Nephron (organoid): ENCODE data around the gene IL4.

ENCODE experiments used
- H3K27ac Mint-ChIP-seq, 3 experiments: 2 replicates each; pipeline ENCODE4 v1.8.0; 2020; ENCODE audit warnings: mixed read lengths in 3 of 3, mild to moderate bottlenecking in 2 of 3, moderate library complexity in 1 of 3
- H3K27me3 Mint-ChIP-seq: 2 replicates; pipeline ENCODE4 v1.8.0; 2021; ENCODE audit warnings: low read depth, mild to moderate bottlenecking, moderate library complexity, mixed read lengths
- H3K36me3 Mint-ChIP-seq: 2 replicates; pipeline ENCODE4 v1.8.0; 2020; ENCODE audit warnings: low read depth, mixed read lengths
- H3K4me1 Mint-ChIP-seq: 2 replicates; pipeline ENCODE4 v1.8.0; 2020; ENCODE audit warnings: mixed read lengths
- H3K4me3 Mint-ChIP-seq, 3 experiments: 2 replicates each; pipeline ENCODE4 v1.8.0; 2020; ENCODE audit warnings: mild to moderate bottlenecking in 3 of 3, mixed read lengths in 3 of 3, moderate library complexity in 2 of 3
- H3K9me3 Mint-ChIP-seq: 2 replicates; pipeline ENCODE4 v1.8.0; 2020; ENCODE audit warnings: mixed read lengths
- CTCF ChIP-seq, 3 experiments: fragments of 200-600 bp; sonication (generic); IDR thresholded peaks; one replicate each; pipeline ENCODE4 v1.5.0; 2021; ENCODE audit warnings: antibody characterized with exemption in 3 of 3; ENCODE audit not compliant: unreplicated experiment in 3 of 3

IL4 gene

GRCh38 chr5:132637241-132637640 is 36.5 kb upstream of the IL4 start:
- Mint-ChIP-seq H3K4me1 (no peaks in the 10 kb centered on the region), H3K4me3 (no peak overlapping the region), H3K36me3 (peaks cover 55% of the 10 kb centered on the region), H3K27me3 (no peaks in the 10 kb centered on the region), H3K27ac (no peak overlapping the region), H3K9me3 (no peaks in the 10 kb centered on the region)
- no peak for TF ChIP-seq CTCF (IDR thresholded peaks at IDR 0.05; ENCODE audit: unreplicated experiment in 3 of 3)

GRCh38 chr5:132639706-132640130 is 34.1 kb upstream of the IL4 start:
- peaks cover 56% of the 10 kb centered on the region for H3K36me3 Mint-ChIP-seq
- no peak overlapping the region for H3K27ac Mint-ChIP-seq
- no peaks in the 10 kb centered on the region for H3K9me3 Mint-ChIP-seq
- TF ChIP-seq CTCF (IDR thresholded peaks at IDR 0.05; ENCODE audit: unreplicated experiment in 3 of 3), result no peak
- H3K27me3 Mint-ChIP-seq, result no peaks in the 10 kb centered on the region
- H3K4me3 Mint-ChIP-seq, result no peak overlapping the region
- no peaks in the 10 kb centered on the region for H3K4me1 Mint-ChIP-seq

GRCh38 chr5:132640613-132641012 is 33.2 kb upstream of the IL4 start:
- no peak for TF ChIP-seq CTCF (IDR thresholded peaks at IDR 0.05; ENCODE audit: unreplicated experiment in 3 of 3)

GRCh38 chr5:132641241-132641723 is 32.5 kb upstream of the IL4 start:
- no peak for TF ChIP-seq CTCF (IDR thresholded peaks at IDR 0.05; ENCODE audit: unreplicated experiment in 3 of 3)
- H3K36me3 Mint-ChIP-seq, result peaks cover 56% of the 10 kb centered on the region
- H3K4me3 Mint-ChIP-seq, result no peak overlapping the region
- no peaks in the 10 kb centered on the region for H3K27me3 Mint-ChIP-seq
- H3K9me3 Mint-ChIP-seq, result no peaks in the 10 kb centered on the region
- H3K4me1 Mint-ChIP-seq, result no peaks in the 10 kb centered on the region
- H3K27ac Mint-ChIP-seq, result no peak overlapping the region

More at GRCh38 chr5:132640613-132641012, 33.2 kb upstream of the IL4 start:
- H3K4me1 Mint-ChIP-seq, result no peaks in the 10 kb centered on the region
- no peaks in the 10 kb centered on the region for H3K27me3 Mint-ChIP-seq
- H3K27ac Mint-ChIP-seq, result no peak overlapping the region
- no peaks in the 10 kb centered on the region for H3K9me3 Mint-ChIP-seq
- H3K36me3 Mint-ChIP-seq, result peaks cover 54% of the 10 kb centered on the region
- no peak overlapping the region for H3K4me3 Mint-ChIP-seq

GRCh38 chr5:132641841-132642240 is 31.9 kb upstream of the IL4 start:
- no peak for TF ChIP-seq CTCF (IDR thresholded peaks at IDR 0.05; ENCODE audit: unreplicated experiment in 3 of 3)
- Mint-ChIP-seq H3K4me1 (no peaks in the 10 kb centered on the region), H3K9me3 (no peaks in the 10 kb centered on the region)

GRCh38 chr5:132644177-132644576 is 29.6 kb upstream of the IL4 start:
- peaks cover 54% of the 10 kb centered on the region for H3K36me3 Mint-ChIP-seq
- no peaks in the 10 kb centered on the region for H3K27me3 Mint-ChIP-seq
- no peak overlapping the region for H3K27ac Mint-ChIP-seq
- no peaks in the 10 kb centered on the region for H3K4me1 Mint-ChIP-seq
- H3K9me3 Mint-ChIP-seq, result peaks cover 9% of the 10 kb centered on the region
- no peak for TF ChIP-seq CTCF (IDR thresholded peaks at IDR 0.05; ENCODE audit: unreplicated experiment in 3 of 3)
- H3K4me3 Mint-ChIP-seq, result no peak overlapping the region

More at GRCh38 chr5:132641841-132642240, 31.9 kb upstream of the IL4 start:
- Mint-ChIP-seq H3K36me3 (peaks cover 58% of the 10 kb centered on the region), H3K27me3 (no peaks in the 10 kb centered on the region), H3K4me3 (no peak overlapping the region), H3K27ac (no peak overlapping the region)
